Bone marrow (tissue), 2 donors: ENCODE data around the gene FAM131B.

ENCODE experiments used
- DNase-seq, 2 donors: peaks; one replicate each; lab custom pipeline; 2025; lab: John Stamatoyannopoulos, UW

The FAM131B gene

DNA sequence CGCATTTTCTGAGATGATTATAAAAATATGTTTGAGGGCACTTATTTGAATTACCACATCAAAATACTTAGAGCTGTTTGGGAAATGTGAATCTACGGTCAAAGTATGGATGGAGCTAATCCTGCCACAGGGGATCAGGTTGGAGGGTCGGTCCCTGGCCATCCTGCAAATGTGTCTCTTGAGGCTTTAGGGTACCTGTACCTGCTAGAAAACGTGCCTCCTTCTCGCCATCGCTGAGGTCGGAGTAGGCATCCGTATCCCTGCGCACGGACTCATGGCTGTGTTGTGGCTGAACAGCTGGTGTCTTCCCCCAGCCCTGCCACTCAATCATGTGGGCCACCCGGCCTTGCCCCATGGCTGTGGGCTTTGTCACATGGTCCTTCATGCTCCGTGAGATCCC lies 3.9 kb downstream of the FAM131B start:
- no peak for DNase-seq

DNA sequence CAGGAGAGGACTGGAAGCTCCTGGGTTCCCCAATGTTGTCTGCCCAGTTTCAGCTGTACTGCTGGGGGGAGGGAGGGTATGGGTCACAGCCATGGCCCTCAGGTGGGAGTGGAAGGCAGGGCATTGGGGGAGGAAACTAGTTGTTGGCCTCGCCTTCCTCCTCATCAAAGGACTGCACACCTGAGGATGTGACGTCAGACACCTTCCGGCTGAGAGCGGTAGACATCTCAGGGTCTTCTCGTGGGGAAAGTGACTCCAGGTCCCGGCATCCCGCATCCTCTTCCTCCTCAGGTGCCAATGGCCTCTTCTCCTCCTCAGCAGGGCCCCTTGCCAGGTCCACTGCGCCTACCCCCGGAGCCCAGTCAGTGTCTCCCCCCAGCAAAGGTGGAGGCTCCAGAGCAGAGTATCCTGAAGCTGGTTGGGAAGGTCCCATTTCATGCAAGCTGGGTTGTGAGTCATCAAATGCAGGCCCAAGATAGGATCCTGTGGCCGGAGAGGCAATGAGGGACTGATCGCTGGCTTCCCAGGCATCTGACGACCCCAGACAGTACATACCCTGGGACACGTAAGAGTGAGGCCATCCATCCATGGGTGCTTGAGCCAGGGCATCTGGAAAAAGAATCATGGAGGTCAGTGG lies 6.0 kb downstream of the FAM131B start:
- no peak for DNase-seq

DNA sequence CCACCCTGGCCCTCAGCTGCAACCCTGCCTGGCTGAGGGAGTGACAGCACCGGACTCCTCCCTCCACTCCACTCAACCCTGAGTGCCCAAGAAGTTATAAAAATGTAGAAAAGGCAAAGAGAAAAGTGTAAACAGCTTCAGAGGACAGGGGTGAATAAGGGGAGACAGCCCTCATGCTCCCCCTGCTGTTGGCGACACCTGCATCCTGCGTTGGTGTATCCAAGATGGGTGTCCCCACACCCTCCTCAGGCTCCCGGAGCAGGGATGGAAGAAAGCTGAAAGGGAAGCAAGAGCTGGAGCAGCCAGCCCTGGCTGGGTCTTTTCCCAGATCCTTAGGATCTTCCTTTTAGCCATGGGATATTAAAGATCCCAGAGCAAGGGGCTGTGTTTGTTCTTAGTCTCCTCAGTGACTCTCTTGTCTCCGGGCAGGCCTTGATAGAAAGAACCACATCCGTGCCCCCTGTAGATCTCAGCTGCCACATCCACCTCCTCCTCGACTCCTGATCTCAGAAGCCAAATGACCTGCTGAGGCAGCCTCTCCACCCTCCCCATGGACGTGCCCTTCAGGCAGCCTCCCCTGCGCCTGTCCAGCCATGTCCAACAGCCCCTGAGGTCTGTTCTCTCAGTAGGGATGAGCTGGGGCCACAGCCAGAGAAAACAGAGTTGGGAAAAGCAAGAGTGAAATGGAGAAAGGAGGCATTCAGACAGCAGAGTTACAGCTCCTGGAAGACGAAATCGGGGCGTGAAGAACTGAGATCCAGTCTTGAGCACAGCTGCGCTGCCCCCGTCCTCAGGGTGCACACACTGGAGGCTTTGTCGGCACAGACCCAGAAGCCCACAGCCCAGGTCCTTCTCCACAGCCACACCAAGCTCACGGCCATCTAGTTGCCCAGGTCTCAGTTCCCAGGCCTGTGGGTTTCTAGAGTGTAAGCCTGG lies 6.8 kb downstream of the FAM131B start:
- DNase-seq: no peak

DNA sequence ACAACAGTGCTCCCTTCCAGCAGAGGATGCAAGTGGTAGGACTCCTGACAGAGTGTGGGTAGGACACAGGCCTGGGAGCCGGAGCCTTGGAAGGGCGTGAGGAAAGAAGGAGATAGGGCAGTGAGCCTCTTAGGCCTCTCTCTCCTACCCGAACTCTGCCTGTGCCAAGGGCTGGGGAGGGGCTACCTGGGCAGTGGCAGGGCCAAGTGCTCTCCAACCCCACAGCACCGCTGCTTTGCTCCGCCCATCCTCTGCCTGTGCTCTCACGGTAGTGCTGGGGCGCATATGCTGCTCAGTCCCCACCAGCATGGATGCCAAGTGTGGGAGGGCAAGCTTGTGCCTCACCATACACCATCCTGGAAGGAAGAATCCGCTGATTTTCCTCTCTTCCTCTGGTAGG lies 7.5 kb downstream of the FAM131B start:
- DNase-seq: no peak

DNA sequence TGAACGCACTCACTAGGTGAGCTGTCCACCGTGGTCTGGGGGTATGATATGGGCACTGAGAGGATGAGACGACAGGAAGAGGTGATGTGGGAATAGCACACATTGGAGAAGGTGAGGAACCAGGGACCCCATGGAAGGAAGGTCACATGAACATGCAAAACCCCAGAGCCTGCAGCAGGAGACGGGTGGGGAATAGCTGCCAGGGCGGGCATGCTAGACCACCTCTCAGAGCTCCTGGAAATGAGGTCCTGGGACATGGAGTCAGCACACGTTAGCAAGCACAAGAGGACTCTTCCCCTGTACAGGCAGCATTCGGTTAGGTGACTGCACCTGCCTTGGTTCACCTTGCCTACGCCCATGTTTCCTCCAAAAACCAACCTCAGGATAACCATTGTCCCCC lies 8.1 kb downstream of the FAM131B start:
- DNase-seq: no peak

DNA sequence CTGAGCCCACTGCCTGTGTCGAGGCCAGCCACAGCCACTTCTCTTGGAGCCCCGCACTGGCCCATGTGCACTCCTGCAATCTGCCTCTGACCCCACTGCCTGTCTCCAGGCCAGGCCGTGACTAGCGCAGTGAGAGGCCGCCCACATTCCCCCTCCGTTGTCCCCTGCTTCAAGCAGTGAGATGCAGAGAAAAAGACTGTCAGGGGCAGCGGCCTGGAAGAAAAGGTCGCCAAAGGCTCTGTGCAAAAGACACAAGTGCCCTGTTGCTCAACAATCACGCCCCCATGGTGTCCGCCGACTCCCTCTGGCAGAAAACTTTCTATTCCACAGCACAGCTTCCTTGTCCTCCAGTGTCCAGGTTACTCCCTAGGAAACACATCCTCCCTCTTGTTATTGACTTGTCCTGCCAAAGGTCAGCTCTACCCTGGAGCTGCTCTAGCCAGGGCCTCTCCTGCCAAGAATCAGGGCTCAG lies 9.9 kb downstream of the FAM131B start:
- no peak for DNase-seq

DNA sequence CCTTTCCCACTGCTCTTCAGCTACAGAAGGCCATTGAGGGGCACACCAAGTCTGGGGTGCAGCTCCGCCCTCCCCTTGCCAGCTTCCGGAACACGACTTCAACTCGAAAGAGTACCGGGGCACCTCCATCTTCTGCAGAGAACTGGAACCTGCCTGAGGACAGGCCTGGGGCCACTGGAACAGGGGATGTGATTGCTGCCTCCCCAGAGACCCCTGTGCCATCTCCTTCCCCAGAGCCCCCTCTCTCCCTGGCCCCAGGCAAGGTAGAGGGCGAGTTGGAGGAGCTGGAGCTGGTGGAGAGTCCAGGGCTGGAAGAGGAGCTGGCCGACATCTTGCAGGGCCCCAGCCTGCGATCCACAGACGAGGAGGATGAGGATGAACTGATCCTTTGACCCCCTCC lies 10.9 kb downstream of the FAM131B start:
- no peak for DNase-seq

DNA sequence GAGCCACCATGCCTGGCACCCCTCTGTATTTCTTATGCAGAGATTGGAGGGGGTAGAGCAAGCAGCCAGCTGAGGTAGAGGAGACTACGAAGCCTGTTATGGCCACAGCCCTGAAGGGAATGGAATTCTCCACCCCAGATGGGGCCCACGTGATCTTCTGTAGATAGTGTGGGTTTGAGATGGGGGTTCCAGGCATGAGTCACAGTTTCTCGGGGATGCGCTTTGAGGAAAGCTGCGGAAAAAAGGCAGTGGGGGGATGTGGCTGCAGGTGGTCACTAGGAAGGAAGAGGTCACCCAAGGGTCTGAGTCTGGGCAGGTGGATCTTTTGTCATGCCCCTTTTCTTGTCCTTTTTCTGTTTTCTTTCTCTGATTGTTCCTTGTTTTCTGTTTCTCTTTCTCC lies 11.5 kb downstream of the FAM131B start:
- no peak for DNase-seq

DNA sequence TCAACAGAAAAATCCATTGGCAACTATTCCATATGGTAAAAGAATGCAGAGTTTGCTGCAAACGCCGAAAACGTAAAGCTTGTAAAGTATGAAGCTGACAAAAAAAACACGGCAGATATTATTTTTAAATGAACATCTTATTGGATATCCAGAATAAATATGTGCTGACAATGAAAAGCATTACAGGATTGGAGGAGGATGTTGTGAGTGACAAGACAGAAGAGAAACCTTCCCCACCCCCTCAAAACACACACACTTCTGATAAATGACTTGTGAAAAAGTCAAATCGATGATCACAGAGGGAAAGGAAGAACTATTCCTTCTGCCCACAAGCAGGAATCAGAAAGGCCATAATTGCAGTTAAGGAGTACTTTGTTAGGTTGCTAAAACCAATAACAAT lies 14.6 kb downstream of the FAM131B start:
- DNase-seq: no peak

DNA sequence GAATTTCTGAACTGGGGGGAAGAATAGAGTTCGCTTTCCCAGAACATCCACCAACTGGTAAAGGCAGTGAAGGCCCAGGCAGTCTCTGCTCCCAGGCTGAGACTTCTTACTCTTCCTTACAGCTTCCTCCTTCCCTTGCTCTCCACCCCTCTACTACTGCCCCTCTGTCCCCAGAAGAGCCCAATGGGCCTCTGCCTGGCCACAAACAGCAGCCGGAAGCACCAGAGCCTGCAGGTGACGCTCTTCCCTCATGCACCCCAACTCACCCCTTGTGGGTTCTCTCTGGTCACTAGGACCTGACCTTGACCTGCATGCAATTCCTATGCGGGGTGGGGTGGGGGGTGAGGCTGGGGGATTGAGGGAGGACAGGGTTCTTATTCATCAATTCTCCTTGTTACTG lies 16.5 kb downstream of the FAM131B start:
- DNase-seq: no peak

DNA sequence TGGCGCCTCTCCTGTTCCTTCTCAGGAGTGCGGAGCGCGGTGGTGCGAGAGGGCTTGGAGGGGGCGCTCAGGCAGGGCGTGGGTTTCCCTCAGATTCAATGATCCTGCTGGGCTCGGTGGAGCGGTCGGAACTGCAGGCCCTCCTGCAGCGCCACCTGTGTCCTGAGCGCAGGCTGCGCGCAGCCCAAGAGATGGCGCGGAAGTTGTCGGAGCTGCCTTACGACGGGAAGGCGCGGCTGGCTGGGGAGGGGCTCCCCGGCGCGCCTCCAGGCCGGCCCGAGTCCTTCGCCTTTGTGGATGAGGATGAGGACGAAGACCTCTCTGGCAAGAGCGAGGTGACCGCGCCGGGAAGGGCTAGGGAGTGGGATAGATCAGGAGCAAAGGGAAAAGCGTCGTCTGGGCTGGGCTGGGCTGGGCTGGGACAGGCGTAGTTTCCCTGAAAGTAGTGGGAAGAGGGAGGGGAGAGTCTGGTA lies 17.0 kb downstream of the FAM131B start:
- DNase-seq: peak in 1 of 2 donors; percentile 2

DNA sequence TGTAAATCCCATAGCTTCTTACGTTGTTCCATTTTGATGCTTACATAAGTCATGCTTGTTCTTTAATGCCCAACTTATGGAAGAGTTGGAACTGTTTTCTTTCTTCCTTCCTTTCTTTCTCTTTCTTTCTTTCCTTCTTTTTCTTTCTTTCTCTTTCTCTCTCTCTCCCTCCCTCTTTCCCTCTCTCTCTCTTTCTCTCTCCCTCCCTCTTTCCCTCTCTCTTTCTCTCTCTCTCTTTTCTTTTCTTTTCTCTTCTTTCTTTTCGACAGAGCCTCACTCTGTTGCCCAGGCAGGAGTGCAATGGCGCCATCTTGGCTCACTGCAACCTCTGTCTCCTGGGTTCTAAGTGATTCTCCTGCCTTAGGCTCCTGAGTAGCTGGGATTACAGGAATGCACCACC lies 18.9 kb downstream of the FAM131B start:
- no peak for DNase-seq

DNA sequence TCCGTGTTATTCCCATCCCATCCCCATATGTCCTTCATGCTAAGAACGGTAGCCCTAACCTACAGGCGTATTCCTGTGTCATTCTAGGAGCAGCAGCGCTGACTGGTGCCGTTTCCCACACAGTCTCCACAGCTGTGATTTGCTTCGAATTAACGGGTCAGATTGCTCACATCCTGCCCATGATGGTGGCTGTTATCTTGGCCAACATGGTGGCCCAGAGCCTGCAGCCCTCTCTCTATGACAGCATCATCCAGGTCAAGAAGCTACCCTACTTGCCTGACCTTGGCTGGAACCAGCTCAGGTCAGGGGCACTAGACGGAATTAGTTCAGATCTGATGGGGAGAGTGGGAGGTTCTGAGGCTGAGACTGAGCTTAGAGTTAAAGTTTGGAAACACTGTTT lies 20.7 kb downstream of the FAM131B start:
- no peak for DNase-seq

DNA sequence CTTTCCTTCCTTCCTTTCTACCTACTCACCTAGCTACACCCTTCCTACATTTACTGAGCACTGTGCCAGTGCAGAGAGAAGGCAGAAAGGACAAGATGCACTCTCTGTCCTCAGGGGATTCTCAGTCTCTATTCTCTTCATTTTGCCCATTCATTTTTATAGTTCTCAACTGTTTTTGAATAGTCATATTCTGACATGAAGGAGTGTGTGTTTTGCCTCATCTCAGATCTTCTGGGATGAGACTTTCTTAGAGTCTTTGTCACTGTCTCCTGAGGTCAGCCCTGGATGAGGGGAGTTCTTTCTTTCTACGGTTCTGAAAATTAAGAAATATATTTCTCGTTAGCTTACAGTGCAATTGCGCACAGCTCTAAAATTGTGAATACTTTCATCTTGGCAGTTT lies 25.3 kb downstream of the FAM131B start:
- no peak for DNase-seq

DNA sequence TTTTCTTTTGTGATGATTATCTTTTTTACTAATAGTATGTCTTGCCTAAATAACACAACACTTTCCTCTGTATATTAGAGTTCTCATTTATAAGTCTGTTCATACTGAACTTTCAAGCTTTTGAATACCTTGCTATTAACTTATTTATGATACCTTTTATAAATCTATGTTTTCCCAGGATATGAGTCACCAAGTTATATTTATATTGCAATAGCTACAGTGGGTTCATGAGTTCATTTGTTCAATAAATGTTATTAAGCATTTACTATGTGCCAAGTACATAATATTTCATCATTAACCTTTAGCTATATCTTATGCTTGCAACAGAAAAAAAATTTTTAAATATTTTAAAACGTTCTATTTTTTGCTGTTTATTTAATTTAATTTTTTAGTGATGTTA lies 28.3 kb downstream of the FAM131B start:
- DNase-seq: no peak

DNA sequence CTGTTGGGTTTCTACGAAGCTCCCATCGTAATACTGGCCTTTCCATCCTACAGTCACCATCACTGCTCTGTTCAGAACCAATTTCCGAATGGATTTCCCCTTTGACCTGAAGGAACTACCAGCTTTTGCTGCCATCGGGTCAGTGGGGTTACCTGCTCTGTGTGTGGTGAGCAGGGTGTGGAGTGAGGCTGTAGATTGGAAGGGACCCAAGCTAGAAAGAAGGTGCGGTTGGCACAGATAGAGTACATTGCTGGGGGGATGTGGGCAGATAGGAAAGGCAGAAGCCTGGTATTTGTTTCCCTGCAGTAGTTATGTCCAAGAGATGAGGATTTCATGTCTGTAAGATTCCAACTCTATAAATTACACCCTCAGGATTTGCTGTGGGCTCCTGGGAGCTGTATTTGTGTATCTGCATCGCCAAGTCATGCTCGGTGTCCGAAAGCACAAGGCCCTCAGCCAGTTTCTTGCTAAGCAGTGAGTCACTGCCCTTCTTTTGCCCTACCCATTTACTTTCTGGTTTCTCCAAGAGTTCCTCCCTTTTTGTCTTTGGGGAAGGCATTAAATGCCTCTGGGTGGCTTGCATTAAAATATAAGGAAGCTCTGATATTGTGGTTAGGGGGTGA lies 31.2 kb downstream of the FAM131B start:
- peak in 1 of 2 donors; percentile 47 for DNase-seq

DNA sequence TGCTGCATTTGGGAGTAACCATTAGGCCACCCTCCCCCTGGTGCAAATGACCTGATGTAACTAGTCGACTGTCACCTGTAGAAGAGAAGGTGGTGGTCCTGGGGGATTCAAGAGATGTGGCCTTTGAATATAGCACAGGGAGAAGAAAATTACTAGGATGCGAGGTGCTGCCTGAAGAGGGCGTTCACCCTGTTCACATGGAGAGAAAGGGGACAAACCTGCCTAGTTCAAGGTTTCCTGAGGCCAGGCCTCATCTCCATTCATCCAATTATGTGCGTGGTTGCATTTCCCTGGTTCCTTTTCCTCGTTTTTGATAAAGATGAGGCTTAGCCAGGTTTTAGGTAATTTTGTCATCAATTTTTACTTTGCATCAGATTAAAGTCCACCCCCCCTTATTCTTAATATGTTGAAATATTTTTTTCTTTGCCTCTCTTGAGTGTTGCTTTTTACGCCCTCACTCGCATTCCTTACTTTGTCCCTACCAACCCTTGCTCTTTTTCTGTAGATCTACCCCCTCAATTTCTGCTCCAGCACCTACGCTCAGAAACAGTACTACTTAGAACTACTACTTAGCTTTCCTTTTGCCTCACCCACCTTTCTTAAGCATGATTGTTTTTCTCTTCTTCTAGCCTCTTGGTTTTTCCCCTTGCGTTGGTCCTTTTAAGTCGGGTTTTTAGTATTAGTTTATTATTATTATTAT lies 32.9 kb downstream of the FAM131B start:
- DNase-seq: no peak

DNA sequence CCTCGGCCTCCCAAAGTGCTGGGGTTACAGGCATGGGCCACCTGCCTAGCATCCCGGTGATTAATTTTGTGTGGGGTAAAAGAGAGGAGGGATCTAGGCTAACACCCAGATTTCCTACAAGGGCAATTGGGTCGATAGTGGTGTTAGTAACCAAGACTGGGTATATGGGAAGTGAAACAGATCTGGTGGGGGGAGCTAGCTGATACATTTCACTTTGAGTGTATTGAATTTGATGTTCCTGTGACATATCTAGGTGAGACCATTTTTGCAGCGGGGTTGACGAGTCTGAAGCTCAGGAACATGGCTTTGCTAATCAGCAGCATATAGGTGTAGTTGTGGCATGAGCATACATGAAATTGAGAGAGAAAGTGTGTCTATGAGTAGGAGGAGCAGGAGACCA lies 34.6 kb downstream of the FAM131B start:
- DNase-seq: no peak

DNA sequence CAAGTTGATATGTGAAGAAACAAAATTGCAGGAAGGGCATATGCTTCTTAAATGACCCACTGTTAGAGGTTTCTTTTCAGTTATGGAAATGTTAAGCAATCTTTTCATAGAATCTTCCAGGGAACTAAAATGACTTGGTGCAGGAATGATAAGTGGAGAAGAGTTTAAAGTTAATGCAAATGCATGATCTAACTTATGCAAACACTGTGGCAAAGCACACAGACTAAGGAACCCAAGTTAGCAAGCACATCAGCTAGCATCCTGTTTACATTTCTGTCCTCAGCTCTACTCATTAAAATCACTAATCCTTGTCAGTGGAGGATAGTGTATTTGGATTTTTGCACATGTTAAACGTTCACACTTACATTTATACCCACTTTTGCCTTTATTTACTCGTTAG lies 37.3 kb downstream of the FAM131B start:
- peak in 1 of 2 donors; percentile 12 for DNase-seq

DNA sequence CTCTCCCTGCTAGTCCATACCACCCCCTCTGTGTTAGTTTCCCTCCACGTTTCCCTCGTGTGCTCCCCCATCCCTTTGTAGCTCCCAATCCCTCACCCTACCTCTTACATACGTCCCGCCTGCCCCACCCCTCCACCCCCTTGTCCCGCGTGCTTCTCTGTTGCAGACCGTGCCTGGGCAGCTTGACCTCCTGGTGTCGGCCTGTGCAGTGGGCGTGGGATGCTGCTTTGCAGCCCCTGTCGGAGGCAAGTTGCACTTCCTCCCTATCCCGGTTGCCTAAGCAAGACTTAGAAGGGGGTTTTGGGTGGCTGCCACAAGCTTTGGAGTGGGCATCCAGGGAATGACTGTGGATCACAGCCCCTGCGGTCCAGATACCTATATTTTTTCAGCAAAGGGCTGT lies 38.9 kb downstream of the FAM131B start:
- DNase-seq: no peak

DNA sequence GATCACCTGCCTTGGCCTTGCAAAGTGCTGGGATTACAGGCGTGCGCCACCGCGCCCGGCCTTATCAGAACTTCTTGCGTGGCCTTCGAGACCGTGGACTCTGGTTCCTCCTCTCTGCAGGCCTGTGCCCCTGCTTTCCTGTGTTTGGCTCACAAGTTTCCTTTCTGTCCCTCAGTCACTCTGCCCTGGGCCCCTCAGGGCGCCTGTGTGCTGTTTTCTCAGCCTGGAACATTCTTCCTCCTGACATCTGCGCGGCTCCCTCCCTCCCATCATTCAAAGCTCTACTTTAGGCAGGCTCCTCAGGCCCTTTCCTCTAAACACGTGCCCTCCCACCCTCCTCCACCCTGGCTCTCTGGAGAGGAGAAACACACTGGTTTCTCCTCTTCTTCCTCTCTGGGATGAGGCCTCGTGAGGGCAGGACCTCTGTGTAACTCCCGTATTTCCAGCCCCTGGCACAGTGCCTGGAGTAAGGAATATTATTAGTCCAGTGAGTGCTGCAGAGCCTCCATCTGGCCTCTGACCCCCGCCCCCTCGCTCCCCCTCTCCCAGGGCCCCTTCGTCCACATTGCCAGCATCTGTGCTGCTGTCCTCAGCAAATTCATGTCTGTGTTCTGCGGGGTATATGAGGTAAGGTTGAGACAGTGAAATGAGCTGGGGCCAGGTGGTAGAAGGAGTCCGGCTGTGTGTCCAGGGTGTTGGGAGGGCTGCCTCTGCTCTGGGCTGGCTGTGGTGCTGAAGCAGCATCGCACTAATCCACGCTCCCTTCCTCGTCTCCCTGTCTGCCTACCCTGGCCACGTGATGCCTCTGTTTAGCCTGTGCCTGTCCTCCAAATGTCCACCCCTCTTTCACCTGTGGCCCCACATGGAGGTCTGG lies 39.5 kb downstream of the FAM131B start:
- peak in 1 of 2 donors; percentile 21 for DNase-seq
